GM18867 (cell line): ENCODE measurements around the gene MPST.

ENCODE experiments used
- ATAC-seq: cut with Tn5 transposase; IDR thresholded peaks from one replicate; pipeline ENCODE4 v1.9.1; 2021; ENCODE audit warnings: mild to moderate bottlenecking, moderate library complexity; ENCODE audit not compliant: unreplicated experiment

MPST gene

GRCh38 chr22:37043828-37044538 lies 24.4 kb downstream of the MPST start:
- peak; percentile 70 for ATAC-seq

GRCh38 chr22:37044634-37045625 lies 25.4 kb downstream of the MPST start:
- ATAC-seq: no peak

GRCh38 chr22:37045958-37046357 lies 26.4 kb downstream of the MPST start:
- no peak for ATAC-seq

DNA sequence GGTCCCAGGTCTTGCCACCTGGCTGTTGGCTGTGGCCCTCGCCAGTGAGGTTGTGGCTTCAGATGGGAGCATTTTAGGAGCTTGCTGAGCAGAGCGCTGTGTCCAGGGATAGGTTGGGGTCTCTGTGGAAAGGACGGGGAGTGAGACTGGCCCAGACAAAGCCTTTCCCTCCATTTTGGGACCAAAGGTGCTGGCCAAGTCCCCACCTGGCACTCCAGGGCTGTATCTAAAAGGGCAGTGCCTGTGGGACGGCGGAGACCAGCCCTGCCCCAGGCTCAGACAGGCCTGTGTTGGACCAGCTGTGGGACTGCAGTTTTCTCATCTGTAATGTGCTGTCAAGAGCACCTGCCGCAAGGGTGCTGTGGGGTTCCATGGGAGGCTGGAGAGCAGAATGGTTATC lies 27.0 kb downstream of the MPST start:
- ATAC-seq: no peak

DNA sequence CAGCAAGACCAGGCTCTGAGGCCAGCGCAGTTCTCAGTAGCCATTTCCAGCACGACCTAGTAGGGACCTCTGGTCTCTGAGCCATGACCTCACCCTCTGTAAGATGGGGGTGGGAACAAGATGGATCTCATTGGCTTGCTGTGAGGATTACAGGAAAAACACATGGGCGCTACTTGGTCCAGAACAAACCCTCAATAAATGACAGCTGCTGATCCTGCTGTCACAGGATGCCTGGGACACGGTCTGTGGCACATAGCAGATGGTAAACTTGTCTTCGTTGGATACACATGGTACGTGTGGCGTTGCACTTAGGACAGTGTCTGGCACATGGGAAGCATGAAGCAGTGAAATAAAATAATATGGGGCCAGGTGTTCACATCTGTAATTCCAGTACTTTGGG lies 27.5 kb downstream of the MPST start:
- no peak for ATAC-seq

GRCh38 chr22:37048133-37048532 lies 28.6 kb downstream of the MPST start:
- ATAC-seq: no peak

- no peak for ATAC-seq
Observed at GRCh38 chr22:37049224-37049623, 29.7 kb downstream of the MPST start.

DNA sequence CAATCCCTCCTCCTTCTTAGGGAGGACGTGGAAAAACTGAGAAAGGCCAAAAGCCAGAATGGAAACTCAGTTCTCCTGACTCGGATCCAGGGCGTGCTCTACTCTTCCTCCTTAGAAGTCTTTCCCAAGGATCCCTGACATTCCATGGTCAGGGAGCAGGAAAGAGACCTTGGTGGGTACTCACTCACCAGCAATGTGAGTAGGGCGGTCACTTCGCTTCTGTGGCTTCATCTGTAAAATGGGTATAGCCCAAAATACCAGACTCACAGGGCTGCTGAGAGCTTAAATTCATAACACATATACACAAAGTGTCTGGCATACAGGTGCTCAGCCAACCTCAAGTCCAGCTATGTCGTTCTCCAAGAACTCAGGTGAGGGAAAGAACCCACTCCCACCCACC lies 31.4 kb downstream of the MPST start:
- ATAC-seq: no peak

DNA sequence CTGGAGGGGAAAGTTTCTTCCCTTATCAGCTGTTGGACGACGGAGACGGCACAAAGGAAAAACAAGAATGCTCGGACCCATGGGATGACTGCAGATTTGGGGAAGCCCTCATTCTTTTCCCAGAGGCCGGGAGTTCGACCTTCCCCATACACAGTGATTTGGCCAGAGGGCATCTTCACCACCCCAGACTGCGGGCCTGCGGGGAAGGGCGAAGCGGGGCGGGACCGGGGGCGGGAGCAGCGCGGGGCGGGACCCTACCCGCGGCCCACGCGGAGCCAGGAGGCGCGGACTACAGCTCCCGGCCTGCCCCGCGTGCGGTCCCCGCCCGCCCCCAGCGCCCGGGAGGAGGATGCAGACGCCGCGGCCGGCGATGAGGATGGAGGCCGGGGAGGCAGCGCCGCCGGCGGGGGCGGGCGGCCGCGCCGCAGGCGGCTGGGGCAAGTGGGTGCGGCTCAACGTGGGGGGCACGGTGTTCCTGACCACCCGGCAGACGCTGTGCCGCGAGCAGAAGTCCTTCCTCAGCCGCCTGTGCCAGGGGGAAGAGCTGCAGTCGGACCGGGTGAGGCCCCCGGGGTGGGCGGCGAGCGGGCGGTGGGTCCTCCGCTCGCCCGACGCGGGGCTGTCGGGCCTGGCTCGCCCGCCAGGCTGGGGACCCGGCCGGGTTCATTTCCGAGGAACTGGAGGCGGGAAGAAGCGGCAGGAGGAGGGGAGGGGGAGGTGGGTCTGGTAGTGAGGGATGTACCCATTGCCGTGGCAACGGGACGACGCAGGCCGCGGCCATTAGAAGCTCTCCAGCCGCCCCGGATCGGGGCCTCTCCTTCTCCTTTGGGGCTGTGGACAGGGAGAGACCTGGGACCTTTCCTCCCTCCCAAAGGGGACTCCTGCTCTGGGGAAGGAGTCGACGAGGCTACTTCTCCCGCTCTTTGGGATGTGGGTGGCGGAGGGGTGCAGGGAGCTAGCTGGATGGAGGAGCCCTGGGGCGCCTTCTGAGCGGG lies 32.1 kb downstream of the MPST start, which contains the start of gene KCTD17:
Gene KCTD17, plus strand, starts transcription at position 352 of the 995 bp plus-strand sequence. Its CDS starts 19 bp downstream, at position 371.
- ATAC-seq: peak; percentile 83

- no peak for ATAC-seq
Observed at GRCh38 chr22:37052386-37053309, 33.1 kb downstream of the MPST start.

DNA sequence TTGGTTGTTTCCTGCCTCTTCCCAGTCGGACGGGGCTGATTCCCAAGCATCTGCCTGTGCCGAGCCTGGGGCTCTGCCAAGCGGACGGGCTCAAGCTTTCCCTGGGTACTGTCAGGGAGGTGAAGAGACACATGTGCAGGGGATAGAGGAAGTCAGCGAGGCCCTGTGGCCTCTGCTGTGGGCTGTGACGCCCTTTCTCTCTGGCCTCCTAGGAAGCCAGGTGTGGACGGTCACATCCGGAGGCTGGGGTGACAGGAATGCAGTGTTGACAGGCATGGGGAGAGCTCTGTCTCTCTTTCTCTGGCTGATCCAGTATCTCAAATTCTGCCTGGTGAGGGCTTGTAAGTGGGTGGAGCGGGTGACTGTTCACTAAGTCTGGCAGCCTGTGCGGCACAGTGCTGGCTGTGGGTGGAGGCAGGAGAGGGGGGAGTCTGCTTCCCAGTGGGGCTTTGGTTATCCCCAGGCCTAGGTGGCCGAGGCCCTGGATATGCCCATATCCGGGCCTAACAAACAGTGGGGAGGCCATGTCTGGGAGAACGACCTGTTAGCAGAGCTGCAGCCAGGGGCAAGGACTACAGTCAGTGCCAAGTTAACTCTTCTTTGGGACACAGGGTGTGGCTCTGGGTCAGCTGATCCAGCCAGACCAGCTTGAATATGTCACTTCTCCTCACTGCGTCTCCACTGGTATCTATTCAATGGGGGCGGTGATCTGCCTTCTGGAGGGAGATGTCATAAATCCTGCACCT lies 33.9 kb downstream of the MPST start:
- no peak for ATAC-seq

GRCh38 chr22:37054056-37054395 lies 34.5 kb downstream of the MPST start:
- no peak for ATAC-seq

GRCh38 chr22:37054600-37055365 lies 35.2 kb downstream of the MPST start:
- no peak for ATAC-seq

- no peak for ATAC-seq
Observed at GRCh38 chr22:37056246-37056645, 36.7 kb downstream of the MPST start.

- ATAC-seq: no peak
Observed at GRCh38 chr22:37057226-37057625, 37.7 kb downstream of the MPST start.

DNA sequence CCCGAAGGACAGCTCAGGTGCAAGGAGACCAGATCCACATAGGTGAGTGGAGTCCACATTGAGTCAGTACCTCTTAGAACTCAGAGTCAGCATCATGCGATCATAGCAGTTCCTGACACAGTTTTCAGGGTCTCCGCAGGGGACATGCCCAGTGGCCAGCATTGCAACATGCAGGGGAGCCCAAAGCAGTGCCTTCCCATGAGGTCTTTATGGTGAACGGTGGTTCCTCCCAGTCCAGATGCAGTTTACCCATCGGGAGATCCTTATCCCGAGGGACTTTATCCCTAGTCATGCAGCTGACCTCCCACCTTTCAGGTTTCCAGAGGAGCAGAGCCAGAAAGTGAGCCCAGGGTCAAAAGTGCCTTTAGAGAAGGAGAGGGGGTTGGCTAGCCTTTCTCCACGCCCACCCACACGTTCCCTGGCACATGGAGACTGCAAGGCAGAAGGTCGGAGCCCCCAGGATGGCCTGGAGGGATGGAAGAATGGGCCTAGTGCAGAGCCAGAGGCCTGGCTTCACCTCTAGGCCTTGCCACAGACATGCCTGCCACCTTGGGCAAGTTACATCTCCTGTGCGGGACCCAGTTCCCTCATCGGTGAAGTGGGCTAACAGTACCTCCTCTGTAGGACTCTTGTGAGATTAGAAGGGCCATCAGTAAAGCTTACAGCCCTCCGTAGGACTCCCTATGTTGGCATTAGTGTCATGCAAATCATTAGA lies 38.4 kb downstream of the MPST start:
- ATAC-seq: no peak

GRCh38 chr22:37058917-37059701 lies 39.6 kb downstream of the MPST start:
- ATAC-seq: no peak
